HCT116 (cell line): ENCODE measurements around the gene WDR76. TPM values are rescaled to one million over a fixed set of nuclear protein-coding genes. Genes with fewer than 3 reads are reported as not detected.

Experiments used
- ATAC-seq: fragments of 200-7000 bp; cut with Tn5 transposase; 2 replicates; pipeline ENCODE4 v1.9.1; 2020; ENCODE audit warnings: mild to moderate bottlenecking, moderate library complexity
- BruUV-seq: library from RNA; stranded (reverse); fragments of 400-500 nt; replicated peaks from 2 replicates; lab custom pipeline; 2021; lab: Mats Ljungman, UMichigan
- CTCF ChIA-PET: fragments of 300-600 bp; sonication (Branson Sonifier 250); formaldehyde crosslinking; loops from one replicate; lab custom pipeline; 2021; ENCODE audit warnings: antibody characterized with exemption; lab: Charles Lee
- POLR2A ChIA-PET: fragments of 300-600, 350-600 bp; sonication (Branson Sonifier 250); formaldehyde crosslinking; loops from one replicate; lab custom pipeline; 2021; ENCODE audit warnings: antibody characterized with exemption; lab: Charles Lee
- RAD21 ChIA-PET, 2 experiments: fragments of 300-600 bp; sonication (Branson Sonifier 250); formaldehyde crosslinking; loops; one replicate each; lab custom pipeline; 2023; ENCODE audit warnings: low total read pairs in 2 of 2; ENCODE audit not compliant: uncharacterized antibody in 2 of 2, unreplicated experiment in 2 of 2, low non-redundant PET in 1 of 2; lab: Charles Lee
- DNase-seq: peaks from one replicate; pipeline ENCODE4 v3.0.0-alpha.2; 2010; ENCODE audit warnings: low read depth, low spot score
- H2AFZ ChIP-seq: fragments of 200-600 bp; shearing (Covaris generic), sonication (generic); 2 replicates; pipeline ENCODE4 v1.6.1; 2017; ENCODE audit warnings: low read depth, mixed run types, mixed read lengths, antibody characterized with exemption, low read length; ENCODE audit not compliant: poor library complexity, severe bottlenecking
- H3K27ac ChIP-seq: 2 replicates; pipeline ENCODE4 v1.5.1; 2012; ENCODE audit warnings: low read depth, low read length
- H3K27me3 ChIP-seq: fragments of 200-600 bp; sonication (generic); 2 replicates; pipeline ENCODE4 v1.6.1; 2016; ENCODE audit warnings: mixed run types, low read length, mixed read lengths; ENCODE audit not compliant: insufficient read depth
- H3K36me3 ChIP-seq, 2 experiments: fragments of 200-500 bp in 1 of 2; fragments of 200-600 bp in 1 of 2; sonication (Bioruptor generic) in 1 of 2; sonication (generic) in 1 of 2; 2 replicates each; pipeline versions ENCODE4 v1.5.1 to v1.6.1; 2014 to 2016; ENCODE audit warnings: low read length in 2 of 2, inconsistent platforms in 1 of 2, mixed read lengths in 1 of 2, mixed run types in 1 of 2; ENCODE audit not compliant: insufficient read depth in 2 of 2, control insufficient read depth in 1 of 2
- H3K4me1 ChIP-seq, 2 experiments: fragments of 200-600 bp in 1 of 2; sonication (generic) in 1 of 2; 2 replicates each; pipeline versions ENCODE4 v1.5.1 to v1.6.1; 2012 to 2017; ENCODE audit warnings: low read length in 2 of 2, inconsistent platforms in 1 of 2, mild to moderate bottlenecking in 1 of 2, mixed read lengths in 1 of 2, mixed run types in 1 of 2, moderate library complexity in 1 of 2; ENCODE audit not compliant: insufficient read depth in 2 of 2, control insufficient read depth in 1 of 2
- H3K4me2 ChIP-seq: fragments of 200-600 bp; sonication (generic); 2 replicates; pipeline ENCODE4 v1.6.1; 2017; ENCODE audit warnings: mixed run types, low read length, mixed read lengths
- H3K4me3 ChIP-seq, 2 experiments: fragments of 200-600 bp in 1 of 2; sonication (generic) in 1 of 2; replicated peaks in 1 of 2; 2 replicates each; pipeline ENCODE4 v1.5.1; 2011 to 2016; ENCODE audit warnings: low read length in 2 of 2, control low read depth in 1 of 2, low read depth in 1 of 2, mild to moderate bottlenecking in 1 of 2, mixed read lengths in 1 of 2, mixed run types in 1 of 2
- H3K79me2 ChIP-seq: fragments of 200-600 bp; sonication (generic); 2 replicates; pipeline ENCODE4 v1.6.1; 2017; ENCODE audit warnings: mild to moderate bottlenecking, mixed run types, low read length, moderate library complexity, mixed read lengths; ENCODE audit not compliant: insufficient read depth
- H3K9ac ChIP-seq: fragments of 200-600 bp; sonication (generic); 2 replicates; pipeline ENCODE4 v1.6.1; 2016; ENCODE audit warnings: low read length, mixed read lengths
- H3K9me2 ChIP-seq: fragments of 200-600 bp; sonication (generic), shearing (Covaris generic); 2 replicates; pipeline ENCODE4 v1.6.1; 2017; ENCODE audit warnings: mixed run types, mild to moderate bottlenecking, moderate library complexity; ENCODE audit not compliant: insufficient read depth
- H3K9me3 ChIP-seq, 2 experiments: fragments of 200-500 bp in 1 of 2; fragments of 200-600 bp in 1 of 2; sonication (Bioruptor generic) in 1 of 2; sonication (generic) in 1 of 2; 2 replicates each; pipeline ENCODE4 v1.6.1; 2014 to 2017; ENCODE audit warnings: low read length in 2 of 2, mixed read lengths in 2 of 2, inconsistent platforms in 1 of 2, low read depth in 1 of 2, mild to moderate bottlenecking in 1 of 2, mixed run types in 1 of 2, moderate library complexity in 1 of 2; ENCODE audit not compliant: control insufficient read depth in 1 of 2, insufficient read depth in 1 of 2
- H4K20me1 ChIP-seq: fragments of 200-600 bp; sonication (generic), shearing (Covaris generic); 2 replicates; pipeline ENCODE4 v1.6.1; 2017; ENCODE audit warnings: mixed run types, mild to moderate bottlenecking, moderate library complexity; ENCODE audit not compliant: insufficient read depth
- ATF3 ChIP-seq: IDR thresholded peaks from 2 replicates; pipeline ENCODE4 v1.6.1; 2012
- CTCF ChIP-seq, 3 experiments: fragments of 200-600 bp in 1 of 3; sonication (generic) in 1 of 3; IDR thresholded peaks in 2 of 3; conservative IDR thresholded peaks in 1 of 3; 2 replicates each; pipeline ENCODE4 v1.5.1; 2012 to 2017; ENCODE audit warnings: low read depth in 2 of 3, low read length in 2 of 3, antibody characterized with exemption in 1 of 3, borderline replicate concordance in 1 of 3, control low read depth in 1 of 3, mild to moderate bottlenecking in 1 of 3, mixed read lengths in 1 of 3, mixed run types in 1 of 3, moderate library complexity in 1 of 3; ENCODE audit not compliant: insufficient read depth in 1 of 3
- ELF1 ChIP-seq: IDR thresholded peaks from 2 replicates; pipeline ENCODE4 v1.6.1; 2012; ENCODE audit warnings: low read depth, borderline replicate concordance
- EZH2 ChIP-seq: fragments of 200-600 bp; sonication (generic); IDR thresholded peaks from 2 replicates; pipeline ENCODE4 v1.6.1; 2017; ENCODE audit warnings: antibody characterized with exemption, mixed run types
- EZH2phosphoT487 ChIP-seq: fragments of 200-600 bp; IDR thresholded peaks from 2 replicates; pipeline ENCODE4 v1.6.1; 2018; ENCODE audit warnings: antibody characterized with exemption, borderline replicate concordance
- FOSL1 ChIP-seq: IDR thresholded peaks from 2 replicates; pipeline ENCODE4 v1.6.1; 2012; ENCODE audit warnings: low read depth
- JUND ChIP-seq: IDR thresholded peaks from 2 replicates; pipeline ENCODE4 v1.6.1; 2012
- POLR2A ChIP-seq: IDR thresholded peaks from 2 replicates; pipeline ENCODE4 v1.7.0; 2011; ENCODE audit warnings: borderline replicate concordance; ENCODE audit not compliant: insufficient read depth, insufficient read length; ENCODE audit errors: extremely low read depth
- POLR2AphosphoS5 ChIP-seq: IDR thresholded peaks from 2 replicates; pipeline ENCODE4 v1.6.1; 2011; ENCODE audit warnings: mild to moderate bottlenecking, low read depth, low read length, moderate library complexity
- RAD21 ChIP-seq: IDR thresholded peaks from 2 replicates; pipeline ENCODE4 v1.6.1; 2012; ENCODE audit warnings: low read depth, mild to moderate bottlenecking
- REST ChIP-seq: IDR thresholded peaks from 2 replicates; pipeline ENCODE4 v1.6.1; 2012; ENCODE audit warnings: low read depth
- SIN3A ChIP-seq: IDR thresholded peaks from 2 replicates; pipeline ENCODE4 v1.6.1; 2012; ENCODE audit warnings: low read depth
- YY1 ChIP-seq: IDR thresholded peaks from 2 replicates; pipeline ENCODE4 v1.6.1; 2011; ENCODE audit warnings: low read length, low read depth, moderate library complexity, mild to moderate bottlenecking; ENCODE audit not compliant: insufficient replicate concordance; ENCODE audit errors: extremely low read depth
- ZFX ChIP-seq: fragments of 450-650 bp; IDR thresholded peaks from 2 replicates; pipeline ENCODE4 v1.6.1; 2017
- ZNF274 ChIP-seq: fragments of 200-500 bp; sonication (Bioruptor generic); IDR thresholded peaks from 2 replicates; pipeline ENCODE4 v1.6.1; 2014; ENCODE audit warnings: mild to moderate bottlenecking, low read depth, low read length, inconsistent platforms
- intact Hi-C: fragments of 100-400 bp; cut with micrococcal nuclease; formaldehyde crosslinking; loops from 2 replicates; pipeline ENCODE4 v1.10.0; 2022
- total RNA-seq: library from RNA; stranded (reverse); gene quantifications from one replicate; pipeline ENCODE4 v1.2.1, GENCODE V29; 2021; ENCODE audit not compliant: unreplicated experiment

Gene WDR76
- total RNA-seq, 1 experiment from 2014 or later = 33.0 TPM

GRCh38 chr15:43799209-43799944 lies 27.4 kb upstream of the WDR76 start:
- intact Hi-C loops = no loop called here
- no peak overlapping the region for H3K4me2 ChIP-seq
- H2AFZ ChIP-seq = no peak overlapping the region
- H3K9me2 ChIP-seq = no peaks in the 10 kb centered on the region
- H3K36me3 ChIP-seq = peaks cover 31 to 36% of the 10 kb centered on the region in 2 experiments
- H3K4me3 ChIP-seq = no peak overlapping the region
- BruUV-seq = no TSS peak
- ChIA-PET RAD21 (no interaction called here), POLR2A (no interaction called here), CTCF (no interaction called here)
- no peaks in the 10 kb centered on the region for H4K20me1 ChIP-seq
- H3K9ac ChIP-seq = no peak overlapping the region
- H3K9me3 ChIP-seq = no peaks in the 10 kb centered on the region
- no peak for ATAC-seq
- H3K27ac ChIP-seq = peak overlapping the region; percentile 76
- no peaks in the 10 kb centered on the region for H3K27me3 ChIP-seq
- peaks cover 6 to 23% of the 10 kb centered on the region in 2 experiments; a peak in 3 of 4 replicates for H3K4me1 ChIP-seq
- peaks cover 33% of the 10 kb centered on the region for H3K79me2 ChIP-seq
- TF ChIP-seq RAD21 (no peak), CTCF (IDR thresholded peaks at IDR 0.05 in 2 of 3, conservative IDR thresholded peaks at IDR 0.05 in 1 of 3; ENCODE audit: borderline replicate concordance in 1 of 3, insufficient read depth in 1 of 3, low read depth in 2 of 3, low read length in 2 of 3) (0 out of 6 replicates have a peak, but pooled peaks of 1 of the 3 experiments have one; percentile 4)
- no peak for DNase-seq

- CTCF ChIA-PET = interaction anchor here (1.6 kb wide), 1 partner anchor 23 kb away, joined by 6 read pairs; the partner anchor contains the start of gene ELL3
- Histone ChIP-seq H3K36me3 (peaks cover 31 to 36% of the 10 kb centered on the region in 2 experiments), H3K9me2 (no peaks in the 10 kb centered on the region), H2AFZ (no peak within 1 kb of the TSS), H3K9ac (peak within 1 kb of the TSS; percentile 82), H3K4me3 (peak within 1 kb of the TSS; percentile 92 to 99), H3K27ac (peak within 1 kb of the TSS; percentile 76), H3K79me2 (peaks cover 27% of the 10 kb centered on the region), H3K4me1 (peaks cover 6 to 23% of the 10 kb centered on the region in 2 experiments; a peak in 3 of 4 replicates), H3K9me3 (no peaks in the 10 kb centered on the region), H4K20me1 (no peaks in the 10 kb centered on the region), H3K4me2 (peak within 1 kb of the TSS; percentile 90), H3K27me3 (no peaks in the 10 kb centered on the region)
- peak; percentile 8 for ATAC-seq
- DNase-seq = no peak
- no TSS peak for BruUV-seq
- intact Hi-C loops = no loop called here
- RAD21 ChIA-PET = no interaction called here
- POLR2A ChIA-PET = interaction anchor here (0.9 to 1.6 kb wide), 2 partner anchors 23 to 24 kb away, joined by 4 to 7 read pairs; partner anchors contain the start of genes ELL3 and MFAP1
- TF ChIP-seq REST = no peak
- TF ChIP-seq SIN3A = no peak
- TF ChIP-seq FOSL1 = no peak
- TF ChIP-seq EZH2phosphoT487 = no peak
- TF ChIP-seq JUND = no peak
- TF ChIP-seq ZNF274 = no peak
- TF ChIP-seq EZH2 = no peak
- no peak for TF ChIP-seq ELF1
- no peak for TF ChIP-seq YY1
- no peak for TF ChIP-seq POLR2A
- no peak for TF ChIP-seq ZFX
- TF ChIP-seq POLR2AphosphoS5 = no peak
- no peak for TF ChIP-seq ATF3
Measured at GRCh38 chr15:43799945-43800285, 26.9 kb upstream of the WDR76 start, which contains the start of gene SERINC4. TSS of gene SERINC4 (minus strand) at chr15:43800220. CDS start at chr15:43799986, 234 bp downstream.
